Ascending aorta (tissue), 2 donors: ENCODE measurements around the gene ATP1B4. TPM values are rescaled to one million over a fixed set of nuclear protein-coding genes. Genes with fewer than 3 reads are reported as not detected.

ENCODE experiments used
- DNase-seq, 2 donors: peaks; one replicate each; pipeline ENCODE4 v3.0.0-alpha.2; 2019; ENCODE audit warnings: low spot score in 2 of 2
- H3K27ac ChIP-seq, 2 donors: fragments of 200-600 bp; sonication (generic); one replicate each; pipeline ENCODE4 v1.5.1; 2016 to 2017; ENCODE audit warnings: mild to moderate bottlenecking in 1 of 2
- H3K27me3 ChIP-seq: fragments of 200-600 bp; sonication (generic); one replicate; pipeline ENCODE4 v1.5.1; 2017
- H3K36me3 ChIP-seq, 2 donors: fragments of 200-600 bp; sonication (generic); one replicate each; pipeline ENCODE4 v1.5.1; 2016
- H3K4me1 ChIP-seq, 2 donors: fragments of 200-600 bp; sonication (generic); one replicate each; pipeline ENCODE4 v1.5.1; 2016 to 2017; ENCODE audit warnings: mild to moderate bottlenecking in 1 of 2
- H3K4me3 ChIP-seq, 2 donors: fragments of 200-600 bp; sonication (generic); one replicate each; pipeline ENCODE4 v1.5.1; 2016 to 2017; ENCODE audit warnings: mild to moderate bottlenecking in 1 of 2
- H3K9me3 ChIP-seq, 2 donors: fragments of 200-600 bp; sonication (generic); one replicate each; pipeline ENCODE4 v1.5.1; 2016
- intact Hi-C: fragments of 100-400 bp; cut with DNase I; formaldehyde crosslinking; loops from one replicate; pipeline ENCODE4 v1.15.1; 2023
- total RNA-seq: library from RNA; depleted of rRNA; stranded (reverse); fragments of >200 nt; gene quantifications from one replicate; pipeline ENCODE4 v1.1.0, GENCODE V29; 2016
- TF ChIP-seq, protein P1 (sequence below), 3 experiments: fragments of 200-600 bp in 2 of 3; fragments of 450-650 bp in 1 of 3; sonication (generic) in 2 of 3; IDR thresholded peaks; one replicate each; pipeline ENCODE4 v1.5.1; 2016 to 2019; ENCODE audit warnings: antibody characterized with exemption in 3 of 3, mild to moderate bottlenecking in 1 of 3, moderate library complexity in 1 of 3

The ATP1B4 gene
- total RNA-seq, 1 donor from 2014 or later = not detected

DNA sequence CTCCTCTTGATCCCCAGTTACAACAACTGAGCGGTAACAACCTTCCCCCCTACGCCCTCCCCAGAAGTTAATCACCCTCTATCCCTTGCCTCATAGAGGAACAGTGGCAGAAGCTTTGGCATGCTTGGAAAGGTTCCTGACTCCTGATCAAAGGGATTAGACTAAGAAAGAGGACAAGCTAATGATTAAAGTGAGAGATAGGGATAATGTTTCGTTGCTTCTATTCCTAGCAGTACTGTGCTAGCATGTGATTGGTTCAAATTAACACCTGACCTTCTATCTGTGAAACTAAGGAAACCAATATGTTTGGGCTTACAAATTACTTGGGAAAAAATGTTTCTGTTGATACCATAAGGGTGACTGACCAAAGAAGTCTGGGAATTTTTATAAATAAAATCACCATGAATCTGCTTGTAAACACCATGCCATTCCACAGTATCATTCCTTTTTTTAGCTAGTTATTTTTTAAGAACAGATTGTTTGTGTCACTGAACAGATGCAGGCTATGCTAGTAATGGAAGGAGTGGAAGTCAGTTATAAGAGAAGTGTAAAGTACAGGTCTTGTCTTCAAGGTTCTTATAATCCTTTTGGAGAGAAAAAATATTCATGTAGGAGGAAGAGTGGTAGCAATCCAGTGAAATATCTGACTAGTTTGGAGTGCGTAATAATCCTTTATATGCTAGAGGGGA, 11.3 kb upstream of the ATP1B4 start:
- H3K4me3 ChIP-seq = no peak overlapping the region
- no peak overlapping the region for H3K27ac ChIP-seq
- no peaks in the 10 kb centered on the region for H3K4me1 ChIP-seq
- H3K36me3 ChIP-seq = no peaks in the 10 kb centered on the region
- no peaks in the 10 kb centered on the region for H3K27me3 ChIP-seq
- DNase-seq = no peak
- TF ChIP-seq, protein P1, sequence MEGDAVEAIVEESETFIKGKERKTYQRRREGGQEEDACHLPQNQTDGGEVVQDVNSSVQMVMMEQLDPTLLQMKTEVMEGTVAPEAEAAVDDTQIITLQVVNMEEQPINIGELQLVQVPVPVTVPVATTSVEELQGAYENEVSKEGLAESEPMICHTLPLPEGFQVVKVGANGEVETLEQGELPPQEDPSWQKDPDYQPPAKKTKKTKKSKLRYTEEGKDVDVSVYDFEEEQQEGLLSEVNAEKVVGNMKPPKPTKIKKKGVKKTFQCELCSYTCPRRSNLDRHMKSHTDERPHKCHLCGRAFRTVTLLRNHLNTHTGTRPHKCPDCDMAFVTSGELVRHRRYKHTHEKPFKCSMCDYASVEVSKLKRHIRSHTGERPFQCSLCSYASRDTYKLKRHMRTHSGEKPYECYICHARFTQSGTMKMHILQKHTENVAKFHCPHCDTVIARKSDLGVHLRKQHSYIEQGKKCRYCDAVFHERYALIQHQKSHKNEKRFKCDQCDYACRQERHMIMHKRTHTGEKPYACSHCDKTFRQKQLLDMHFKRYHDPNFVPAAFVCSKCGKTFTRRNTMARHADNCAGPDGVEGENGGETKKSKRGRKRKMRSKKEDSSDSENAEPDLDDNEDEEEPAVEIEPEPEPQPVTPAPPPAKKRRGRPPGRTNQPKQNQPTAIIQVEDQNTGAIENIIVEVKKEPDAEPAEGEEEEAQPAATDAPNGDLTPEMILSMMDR (IDR thresholded peaks at IDR 0.05) = no peak
- no peaks in the 10 kb centered on the region for H3K9me3 ChIP-seq
- intact Hi-C loops = no loop called here

DNA sequence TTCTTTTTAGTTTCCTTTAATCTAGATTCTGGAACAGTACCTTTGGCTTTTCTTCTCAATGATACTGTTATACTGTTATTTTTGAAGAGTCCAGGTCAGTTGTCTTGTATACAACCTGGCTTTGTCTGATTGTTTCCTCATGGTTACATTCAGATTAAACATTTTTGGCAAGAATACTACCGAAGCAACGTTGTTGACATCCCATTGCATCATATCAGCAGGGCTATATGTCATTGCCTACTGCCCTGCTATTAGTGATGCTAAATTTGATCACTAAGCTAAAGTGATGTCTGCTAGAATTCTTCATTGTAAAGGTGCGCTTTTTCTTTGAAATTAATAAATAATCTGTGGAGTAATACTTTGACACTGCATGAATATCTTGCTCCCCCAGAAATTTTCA, 5.8 kb upstream of the ATP1B4 start:
- intact Hi-C loops = no loop called here
- Histone ChIP-seq H3K4me1 (no peaks in the 10 kb centered on the region), H3K9me3 (no peaks in the 10 kb centered on the region), H3K27ac (no peak overlapping the region), H3K27me3 (no peaks in the 10 kb centered on the region), H3K4me3 (no peak overlapping the region), H3K36me3 (no peaks in the 10 kb centered on the region)
- TF ChIP-seq, protein P1 (IDR thresholded peaks at IDR 0.05) = no peak
- no peak for DNase-seq

DNA sequence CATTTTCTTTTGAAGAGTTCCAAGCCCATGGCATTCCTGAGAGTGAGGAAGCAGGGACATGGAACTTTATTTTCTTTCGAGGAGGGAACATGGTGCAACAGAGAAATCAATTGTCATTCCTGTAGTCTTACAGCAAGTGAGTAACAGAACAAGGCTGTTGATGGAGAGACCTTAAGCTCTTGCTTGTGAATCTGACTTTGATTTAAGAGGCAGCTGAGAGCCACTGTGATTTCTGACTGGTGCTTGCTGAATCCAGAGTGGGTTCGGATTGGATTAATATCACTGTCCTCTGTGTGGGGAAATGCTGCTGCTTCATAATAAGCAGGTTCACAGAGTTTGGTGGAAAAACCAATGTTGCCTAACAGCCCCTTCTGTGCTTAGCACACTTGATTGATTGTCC, 4.7 kb upstream of the ATP1B4 start:
- no peaks in the 10 kb centered on the region for H3K36me3 ChIP-seq
- no peak for DNase-seq
- H3K4me1 ChIP-seq = no peaks in the 10 kb centered on the region
- H3K27me3 ChIP-seq = no peaks in the 10 kb centered on the region
- no peak overlapping the region for H3K27ac ChIP-seq
- TF ChIP-seq, protein P1 (IDR thresholded peaks at IDR 0.05) = no peak
- H3K4me3 ChIP-seq = no peak overlapping the region
- no peaks in the 10 kb centered on the region for H3K9me3 ChIP-seq
- intact Hi-C loops = no loop called here

DNA sequence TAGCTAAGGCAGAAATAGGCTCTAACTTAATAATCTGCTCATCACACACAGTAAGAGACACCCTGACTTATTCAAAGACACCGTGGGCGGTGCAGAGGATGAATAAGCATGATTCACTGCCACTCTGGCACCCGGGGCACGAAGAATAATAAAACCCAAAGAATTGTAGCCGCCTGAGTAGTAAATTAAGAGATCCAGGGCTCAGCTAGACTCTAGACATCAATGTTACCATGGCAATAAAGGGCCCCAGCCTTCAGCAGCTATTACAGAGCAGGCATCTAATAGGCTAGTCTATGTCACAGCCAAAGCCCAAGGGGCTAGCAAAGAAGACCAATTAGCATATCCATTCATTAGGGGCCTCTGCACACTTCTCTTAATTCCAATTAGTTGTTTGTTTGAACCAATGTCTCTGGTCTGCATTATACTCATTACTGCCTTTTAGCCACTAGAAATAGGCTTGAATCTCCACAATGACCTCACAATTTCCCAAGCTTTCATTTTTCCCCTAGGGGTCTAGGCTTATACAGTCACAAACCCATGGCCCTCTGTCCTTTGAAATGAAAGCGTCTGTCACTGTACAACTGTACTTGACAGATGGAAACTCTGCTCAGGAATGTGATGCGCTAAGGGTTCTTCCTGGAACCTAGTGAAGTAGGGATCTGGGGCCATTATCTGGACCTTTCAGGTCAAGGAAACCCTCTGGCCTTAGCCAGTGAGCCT, 3.0 kb upstream of the ATP1B4 start:
- TF ChIP-seq, protein P1 (IDR thresholded peaks at IDR 0.05) = no peak
- DNase-seq = no peak
- Histone ChIP-seq H3K9me3 (no peaks in the 10 kb centered on the region), H3K36me3 (no peaks in the 10 kb centered on the region), H3K4me3 (no peak overlapping the region), H3K27me3 (no peaks in the 10 kb centered on the region), H3K4me1 (no peaks in the 10 kb centered on the region), H3K27ac (no peak overlapping the region)
- intact Hi-C loops = no loop called here

DNA sequence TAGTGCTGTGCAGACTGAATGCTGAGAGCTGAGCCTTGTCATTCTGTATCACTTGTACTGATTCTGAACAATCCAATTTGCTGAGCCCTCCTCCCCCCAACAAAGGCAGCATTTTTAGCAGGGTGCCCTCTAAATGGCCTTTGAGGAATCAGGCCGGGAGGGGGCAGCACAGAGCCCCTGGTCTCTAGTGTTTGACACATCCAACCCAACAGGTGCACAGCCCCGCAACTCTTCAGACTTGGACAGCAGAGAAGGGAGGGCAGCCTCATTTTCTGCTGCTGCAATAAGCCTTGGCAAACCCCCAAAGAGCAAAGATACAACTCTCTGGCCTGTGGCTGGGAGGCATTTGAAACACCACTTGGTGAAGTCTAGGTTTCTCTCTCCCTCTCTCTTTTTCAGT, 3.4 kb downstream of the ATP1B4 start:
- Histone ChIP-seq H3K27ac (no peak overlapping the region), H3K4me1 (no peaks in the 10 kb centered on the region), H3K36me3 (no peaks in the 10 kb centered on the region), H3K4me3 (no peak overlapping the region), H3K27me3 (no peaks in the 10 kb centered on the region), H3K9me3 (no peaks in the 10 kb centered on the region)
- intact Hi-C loops = no loop called here
- TF ChIP-seq, protein P1 (IDR thresholded peaks at IDR 0.05) = peak in 1 of 3 experiments; percentile 24
- DNase-seq = no peak
